ENCODE measurements around the gene DONSON.
"Not testable (repeated sequence)": the region's sequence is repeated elsewhere in the genome, so short reads cannot be mapped to it uniquely, and the experiment has no call there.

Gene DONSON

GRCh38 chr21:33588485-33589335 lies at the start of gene DONSON:
Gene DONSON (minus strand): TSS chr21:33588684. CDS start chr21:33588641, 43 bp downstream.
- peak; percentile 77 for DNase-seq (ENCODE audit: low read depth)

DNA sequence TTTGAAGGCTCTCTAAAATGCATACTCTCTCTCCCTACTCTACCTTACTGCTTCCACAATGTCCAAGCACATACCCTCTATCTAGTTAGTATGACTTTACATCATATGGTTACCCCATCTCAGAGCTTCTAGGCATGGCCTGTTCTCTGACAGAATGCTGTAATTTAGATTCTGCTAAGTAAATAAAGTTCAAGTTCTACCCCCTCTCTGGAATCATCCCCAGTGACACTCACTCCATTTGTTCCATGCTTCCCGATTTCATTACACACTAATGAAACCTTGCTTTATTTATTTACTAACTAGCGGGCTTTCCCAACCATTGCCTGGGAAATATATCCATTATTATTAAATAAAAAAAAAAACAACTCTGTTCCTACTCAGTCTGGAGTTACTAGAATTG lies 45.8 kb upstream of the DONSON start:
- no peak for DNase-seq (ENCODE audit: low read depth)

DNA sequence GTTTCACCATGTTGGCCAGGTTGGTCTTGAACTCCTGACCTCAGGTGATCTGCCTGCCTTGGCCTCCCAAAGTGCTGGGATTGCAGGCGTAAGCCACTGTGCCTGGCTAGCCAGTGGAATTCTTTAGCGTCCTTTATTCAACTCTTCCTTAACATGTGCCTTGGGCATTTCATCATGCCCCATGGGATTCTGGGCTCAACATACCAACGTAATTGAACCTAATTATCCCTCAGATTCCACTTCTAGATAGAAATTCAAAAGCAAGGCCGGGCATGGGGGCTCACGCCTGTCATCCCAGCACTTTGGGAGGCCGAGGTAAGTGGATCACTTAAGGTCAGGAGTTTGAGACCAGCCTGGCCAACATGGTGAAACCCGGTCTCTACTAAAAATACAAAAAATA lies 37.7 kb upstream of the DONSON start:
- DNase-seq (ENCODE audit: low read depth) = not testable (repeated sequence)

- DNase-seq (ENCODE audit: low read depth) = no peak
Observed at GRCh38 chr21:33622253-33622652, 33.8 kb upstream of the DONSON start.

- no peak for DNase-seq (ENCODE audit: low read depth)
Observed at GRCh38 chr21:33619726-33620125, 31.2 kb upstream of the DONSON start.

GRCh38 chr21:33618407-33618806 lies 29.9 kb upstream of the DONSON start:
- DNase-seq (ENCODE audit: low read depth) = no peak

DNA sequence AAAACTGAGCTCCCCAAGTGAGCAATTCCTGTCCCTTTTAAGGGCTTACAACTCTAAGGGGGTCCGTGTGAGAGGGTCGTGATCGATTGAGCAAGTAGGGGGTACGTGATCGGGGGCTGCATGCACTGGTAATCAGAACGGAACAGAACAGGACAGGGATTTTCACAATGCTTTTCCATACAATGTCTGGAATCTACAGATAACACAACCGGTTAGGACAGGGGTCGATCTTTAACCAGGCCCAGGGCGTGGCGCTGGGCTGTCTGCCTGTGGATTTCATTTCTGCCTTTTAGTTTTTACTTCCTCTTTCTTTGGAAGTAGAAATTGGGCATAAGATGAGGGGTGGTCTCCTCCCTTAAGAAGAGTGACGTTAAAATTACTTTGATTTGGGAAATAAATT lies 29.1 kb upstream of the DONSON start:
- DNase-seq (ENCODE audit: low read depth) = not testable (repeated sequence)

GRCh38 chr21:33611006-33611744 lies 22.7 kb upstream of the DONSON start:
- DNase-seq (ENCODE audit: low read depth) = no peak

DNA sequence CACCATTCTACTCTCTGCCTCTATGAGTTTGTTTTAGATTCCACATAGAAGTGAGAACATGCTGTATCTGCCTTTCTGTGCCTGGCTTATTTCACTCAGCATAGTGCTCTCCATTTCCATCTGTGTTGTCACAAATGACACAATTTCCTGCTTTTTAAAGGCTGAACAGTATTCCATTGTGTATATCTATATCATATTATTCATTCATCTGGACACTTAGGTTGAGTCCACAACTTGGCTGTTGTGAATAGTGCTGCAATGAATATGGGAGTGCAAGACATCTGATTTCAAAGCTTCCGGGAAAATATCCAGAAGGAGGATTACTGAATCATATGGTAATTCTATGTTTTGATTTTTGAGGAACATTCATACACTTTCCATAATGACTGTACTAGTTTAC lies 20.1 kb upstream of the DONSON start:
- DNase-seq (ENCODE audit: low read depth) = peak; percentile 74

DNA sequence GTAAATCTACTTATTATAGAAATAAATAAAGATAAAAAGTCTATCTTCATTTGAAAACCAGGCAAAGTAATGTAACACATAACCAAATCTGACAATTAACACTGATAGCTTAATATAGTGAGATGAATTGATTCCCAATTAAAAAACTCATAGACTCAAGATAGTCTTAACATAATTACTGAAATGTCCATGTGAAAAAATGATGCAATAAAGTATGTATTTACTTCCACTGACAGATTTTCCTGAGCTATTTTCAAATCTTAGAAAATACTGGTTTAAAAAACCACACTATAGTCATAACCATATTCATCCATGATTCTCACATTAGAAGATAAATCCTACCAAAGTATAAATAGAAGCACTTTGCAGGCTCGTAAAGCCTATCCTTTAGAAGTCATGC lies 9.6 kb upstream of the DONSON start:
- DNase-seq (ENCODE audit: low read depth) = no peak

GRCh38 chr21:33587792-33588484 lies 546 bp downstream of the DONSON start:
- DNase-seq (ENCODE audit: low read depth) = peak; percentile 24

DNA sequence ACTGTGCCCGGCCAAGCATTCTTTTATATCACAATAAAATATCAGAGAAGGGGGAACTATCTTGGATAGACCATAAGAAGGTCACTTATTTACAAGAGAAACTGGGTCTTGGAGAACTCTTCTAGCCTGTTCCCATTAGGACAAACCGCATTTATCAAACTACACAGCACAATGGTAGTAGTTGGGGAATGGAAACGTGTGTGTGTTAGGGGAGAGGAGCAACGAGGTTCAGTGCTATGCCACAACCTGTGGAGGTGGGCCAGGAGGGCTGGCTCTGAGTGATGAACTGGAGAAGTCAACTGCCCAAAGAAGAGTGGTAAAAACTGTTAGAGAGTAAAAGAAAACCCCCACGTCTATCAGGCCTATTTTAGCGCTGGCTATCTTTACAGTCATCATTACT lies 1.6 kb downstream of the DONSON start:
- DNase-seq (ENCODE audit: low read depth) = no peak

DNA sequence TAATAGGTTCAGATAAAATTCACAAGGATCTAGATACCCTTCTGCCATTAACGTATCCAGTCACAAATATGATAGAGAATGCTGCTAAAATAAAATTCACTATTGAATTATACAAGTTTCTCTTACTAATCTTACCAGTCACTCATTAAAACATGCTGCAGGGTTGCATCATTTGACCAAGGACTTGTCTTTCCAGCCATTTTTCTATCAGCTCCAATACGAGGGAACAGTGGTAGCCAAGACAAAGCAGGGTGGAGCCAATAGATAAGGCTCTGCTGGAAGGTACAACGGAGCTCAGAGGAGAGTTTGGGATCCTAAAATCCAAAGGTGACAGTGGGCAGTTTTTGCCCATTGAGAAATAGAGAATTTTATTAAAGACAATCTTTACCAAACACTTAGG lies 4.0 kb downstream of the DONSON start:
- no peak for DNase-seq (ENCODE audit: low read depth)

GRCh38 chr21:33578959-33579542 lies 9.4 kb downstream of the DONSON start:
- peak; percentile 32 for DNase-seq (ENCODE audit: low read depth)

- peak; percentile 43 for DNase-seq (ENCODE audit: low read depth)
Observed at GRCh38 chr21:33578214-33578613, 10.3 kb downstream of the DONSON start.

- DNase-seq (ENCODE audit: low read depth) = not testable (repeated sequence)
Observed at GRCh38 chr21:33576741-33577141, 11.7 kb downstream of the DONSON start.

GRCh38 chr21:33572350-33572749 lies 16.1 kb downstream of the DONSON start:
- no peak for DNase-seq (ENCODE audit: low read depth)

DNA sequence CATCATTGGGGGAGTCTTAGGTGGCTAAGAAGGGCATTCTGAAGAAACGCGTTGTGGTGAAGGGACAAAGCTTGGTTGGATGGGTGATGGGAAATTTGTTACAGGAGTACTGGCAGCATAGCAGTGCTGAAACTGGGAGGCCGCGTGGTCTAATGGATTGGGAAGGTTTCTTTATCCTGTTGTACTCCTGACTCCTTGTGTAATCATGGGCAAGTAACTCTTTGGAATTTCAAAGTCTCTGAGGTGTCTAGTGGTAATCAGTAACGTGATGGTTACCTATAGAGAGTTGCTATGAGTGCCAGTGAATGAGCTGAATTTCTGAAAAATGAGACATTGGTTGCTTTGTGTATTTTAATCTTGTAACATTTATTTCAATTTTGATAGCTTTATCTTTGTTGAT lies 18.5 kb downstream of the DONSON start:
- no peak for DNase-seq (ENCODE audit: low read depth)

DNA sequence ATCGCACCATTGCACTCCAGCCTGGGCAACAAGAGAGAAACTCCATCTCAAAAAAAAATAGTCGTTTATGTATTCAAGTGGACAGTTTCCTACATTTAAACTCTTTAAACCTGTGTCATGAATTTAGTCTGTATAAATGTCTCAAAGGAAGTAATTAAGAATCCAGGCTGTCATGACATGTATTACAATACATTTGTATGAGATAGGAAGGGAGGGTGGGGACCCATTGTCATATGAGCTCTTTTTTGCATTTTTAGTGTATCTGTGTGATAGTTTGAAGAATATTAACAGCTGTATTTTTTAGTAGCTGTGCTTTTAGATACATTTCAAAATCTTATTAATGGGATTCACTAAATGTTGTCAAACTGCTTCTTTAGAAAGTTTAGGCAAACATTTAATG lies 20.0 kb downstream of the DONSON start:
- DNase-seq (ENCODE audit: low read depth) = no peak

DNA sequence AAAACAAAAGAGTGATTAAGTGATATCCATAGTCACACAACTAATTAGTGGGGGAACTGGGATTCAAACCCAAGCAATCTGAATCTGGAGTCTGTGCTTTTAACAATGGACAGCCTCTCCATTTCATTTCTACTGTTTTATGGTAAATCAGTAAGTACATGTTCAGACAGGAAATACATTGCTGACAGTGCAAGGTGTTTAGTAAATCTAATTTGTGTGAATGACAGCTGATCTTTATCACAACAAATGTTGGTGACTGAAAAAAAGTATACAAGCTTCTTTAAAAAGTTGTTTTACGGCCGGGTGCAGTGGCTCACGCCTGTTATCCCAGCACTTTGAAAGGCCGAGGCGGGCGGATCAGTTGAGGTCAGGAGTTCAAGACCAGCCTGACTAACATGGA lies 20.6 kb downstream of the DONSON start:
- no peak for DNase-seq (ENCODE audit: low read depth)

GRCh38 chr21:33566514-33566913 lies 22.0 kb downstream of the DONSON start:
- DNase-seq (ENCODE audit: low read depth) = no peak

- no peak for DNase-seq (ENCODE audit: low read depth)
Observed at GRCh38 chr21:33562389-33562788, 26.1 kb downstream of the DONSON start.

All from fibroblast of gingiva (primary cell).